HUES64 (cell line): ENCODE data around the gene ITSN1.
"Not testable (repeated sequence)": the region's sequence is repeated elsewhere in the genome, so short reads cannot be mapped to it uniquely, and the experiment has no call there.

ENCODE experiments used
- H3K27ac ChIP-seq: 2 replicates; pipeline ENCODE4 v1.7.0; 2013; ENCODE audit warnings: low read depth, low read length, inconsistent platforms
- H3K27me3 ChIP-seq: 2 replicates; pipeline ENCODE4 v1.6.1; 2013; ENCODE audit warnings: mild to moderate bottlenecking, low read length; ENCODE audit not compliant: insufficient read depth
- H3K36me3 ChIP-seq: 2 replicates; pipeline ENCODE4 v1.6.1; 2013; ENCODE audit warnings: mild to moderate bottlenecking, low read length; ENCODE audit not compliant: insufficient read depth
- H3K4me1 ChIP-seq: 2 replicates; pipeline ENCODE4 v1.6.1; 2013; ENCODE audit warnings: mild to moderate bottlenecking, low read length, moderate library complexity; ENCODE audit not compliant: insufficient read depth
- H3K4me3 ChIP-seq: 2 replicates; pipeline ENCODE4 v1.5.1; 2013; ENCODE audit warnings: mild to moderate bottlenecking, low read length, moderate library complexity
- H3K9ac ChIP-seq: 2 replicates; pipeline ENCODE4 v1.6.1; 2013; ENCODE audit warnings: mild to moderate bottlenecking, low read depth, low read length
- H3K9me3 ChIP-seq: 2 replicates; pipeline ENCODE4 v1.6.1; 2013; ENCODE audit warnings: low read depth, low read length; ENCODE audit not compliant: insufficient read depth
- WGBS: fragments of 150-250, 120-280 bp; methylation state at CpG from one replicate; pipeline ENCODE4 v1.1.7; 2013; ENCODE audit warnings: missing lambda C conversion rate; 5-methylcytosine and 5-hydroxymethylcytosine counted together

ITSN1 gene

DNA sequence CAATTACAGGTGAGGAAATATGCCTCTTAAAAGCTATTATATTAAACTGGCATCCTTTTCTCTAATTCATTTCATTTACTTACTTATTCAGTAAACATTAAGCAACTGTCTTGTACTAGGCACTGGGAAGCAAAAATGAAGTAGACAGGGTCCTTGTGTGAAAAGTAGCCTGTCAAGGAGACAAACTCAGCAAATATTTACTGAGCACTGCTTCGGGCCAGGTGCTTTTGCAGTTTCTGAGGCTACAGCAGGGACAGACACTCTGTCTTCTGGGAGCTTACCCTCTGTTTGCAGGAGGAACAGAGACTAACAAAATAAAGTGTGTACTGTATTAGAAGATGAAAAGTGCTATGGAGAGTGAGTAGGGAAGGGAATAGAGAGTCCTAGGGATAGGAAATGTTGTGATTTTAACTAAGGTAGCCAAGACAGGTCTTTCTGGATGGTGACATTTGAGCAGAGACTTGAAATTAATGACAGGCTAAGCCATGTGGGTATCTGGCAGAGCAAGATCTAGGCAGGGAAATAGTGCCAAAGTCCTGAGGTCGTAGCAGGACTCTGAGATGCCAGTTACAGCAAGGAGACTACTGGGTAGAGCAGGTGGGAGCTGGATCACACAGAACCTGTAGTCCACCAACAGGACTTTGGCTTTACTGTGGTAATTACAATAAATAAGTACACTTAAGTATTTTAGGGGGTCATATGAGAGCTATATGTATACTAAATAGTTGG, 133.0 kb downstream of the ITSN1 start:
- Histone ChIP-seq H3K36me3 (peaks cover 84% of the 10 kb centered on the region), H3K4me1 (no peaks in the 10 kb centered on the region), H3K4me3 (no peak overlapping the region), H3K9ac (no peak overlapping the region), H3K27me3 (no peaks in the 10 kb centered on the region), H3K27ac (no peak overlapping the region), H3K9me3 (0 out of 2 replicates have a peak, but pooled peaks cover 3% of the 10 kb centered on the region)
- 91% methylated on average over 2 of the region's 2 CpGs for WGBS

DNA sequence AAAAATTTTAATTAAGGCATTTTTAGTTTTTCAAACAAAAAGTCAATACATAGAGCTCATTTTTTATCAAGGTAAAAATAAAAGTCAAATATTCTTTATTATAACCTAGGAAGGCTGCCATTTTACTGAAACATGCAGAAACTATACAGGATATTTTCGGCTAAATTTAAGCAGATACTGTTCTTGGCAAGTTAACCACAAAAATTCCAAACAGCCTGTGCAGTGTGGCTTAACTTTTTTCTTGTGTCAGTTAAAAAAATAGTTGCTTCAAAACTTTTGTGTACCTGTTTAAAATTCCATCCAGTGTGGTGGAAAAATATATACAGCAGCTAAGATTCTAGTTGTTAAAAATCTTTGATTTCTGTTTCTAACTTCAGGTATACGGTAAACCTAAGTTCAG, 138.3 kb downstream of the ITSN1 start:
- Histone ChIP-seq H3K27ac (no peak overlapping the region), H3K36me3 (peaks cover 84% of the 10 kb centered on the region), H3K4me1 (no peaks in the 10 kb centered on the region), H3K9me3 (0 out of 2 replicates have a peak, but pooled peaks cover 3% of the 10 kb centered on the region), H3K4me3 (no peak overlapping the region), H3K9ac (no peak overlapping the region), H3K27me3 (no peaks in the 10 kb centered on the region)
- 98% methylated on average over 2 of the region's 2 CpGs for WGBS

GRCh38 chr21:33781121-33781520, 138.8 kb downstream of the ITSN1 start:
- Histone ChIP-seq H3K9ac (no peak overlapping the region), H3K4me1 (no peaks in the 10 kb centered on the region)
- 95% methylated on average over 2 of the region's 2 CpGs for WGBS

DNA sequence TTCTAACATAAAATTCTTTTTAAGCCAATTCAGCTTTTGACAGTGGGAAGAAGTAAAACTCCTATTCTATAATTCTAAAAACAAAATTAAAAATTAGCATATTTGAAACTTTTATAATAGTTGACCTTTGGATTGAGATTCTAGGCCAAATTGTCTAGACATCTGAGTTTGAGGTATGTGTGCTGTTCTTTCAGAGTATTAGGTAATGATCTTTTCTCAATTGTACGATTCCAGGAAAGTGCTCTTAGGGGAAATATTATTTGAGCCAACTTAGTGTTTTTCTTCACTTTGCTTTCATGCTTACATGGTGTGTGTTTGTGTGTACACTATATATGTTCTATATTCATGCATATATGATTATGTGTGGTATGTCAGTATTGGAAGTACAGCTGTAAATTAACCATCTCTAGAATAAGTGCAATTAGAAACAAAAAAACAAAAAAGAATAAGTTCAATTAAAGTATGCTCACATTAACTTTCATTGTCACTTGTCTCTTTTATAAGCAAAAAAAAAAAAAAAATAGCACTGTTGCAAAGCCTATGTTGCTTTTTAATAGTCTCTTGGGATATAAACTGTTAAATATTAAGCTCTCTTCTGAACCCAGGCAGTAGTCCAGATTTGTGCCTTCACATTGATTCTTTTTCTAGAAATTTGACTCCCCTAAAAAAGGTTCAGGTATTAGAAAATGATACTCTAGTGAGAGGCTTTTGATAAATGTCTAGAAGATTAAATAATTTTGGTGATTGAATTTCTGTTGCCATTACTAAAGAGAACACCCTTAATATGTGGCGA, 141.1 kb downstream of the ITSN1 start:
- H3K4me1 ChIP-seq = no peaks in the 10 kb centered on the region
- H3K9ac ChIP-seq = no peak overlapping the region
- WGBS = 95% methylated on average over 2 of the region's 2 CpGs
- H3K27ac ChIP-seq = no peak overlapping the region
- no peaks in the 10 kb centered on the region for H3K27me3 ChIP-seq
- H3K36me3 ChIP-seq = peaks cover 82% of the 10 kb centered on the region
- no peaks in the 10 kb centered on the region for H3K9me3 ChIP-seq
- H3K4me3 ChIP-seq = no peak overlapping the region

More at GRCh38 chr21:33781121-33781520, 138.8 kb downstream of the ITSN1 start:
- no peaks in the 10 kb centered on the region for H3K27me3 ChIP-seq
- 0 out of 2 replicates have a peak, but pooled peaks cover 3% of the 10 kb centered on the region for H3K9me3 ChIP-seq
- H3K27ac ChIP-seq = no peak overlapping the region
- H3K36me3 ChIP-seq = peaks cover 84% of the 10 kb centered on the region
- H3K4me3 ChIP-seq = no peak overlapping the region

- WGBS = 97% methylated on average over 2 of the region's 2 CpGs
Measured at GRCh38 chr21:33787431-33787830, 145.1 kb downstream of the ITSN1 start.

GRCh38 chr21:33788438-33788837, 146.1 kb downstream of the ITSN1 start:
- peaks cover 51% of the 10 kb centered on the region for H3K36me3 ChIP-seq
- not testable (repeated sequence) for H3K27ac ChIP-seq, H3K27me3 ChIP-seq, H3K9me3 ChIP-seq, H3K9ac ChIP-seq, H3K4me3 ChIP-seq, H3K4me1 ChIP-seq
- 94% methylated on average over 5 of the region's 5 CpGs for WGBS

More at GRCh38 chr21:33787431-33787830, 145.1 kb downstream of the ITSN1 start:
- Histone ChIP-seq H3K9ac (no peak overlapping the region), H3K36me3 (peaks cover 59% of the 10 kb centered on the region), H3K9me3 (no peaks in the 10 kb centered on the region), H3K27me3 (no peaks in the 10 kb centered on the region), H3K27ac (no peak overlapping the region), H3K4me1 (no peaks in the 10 kb centered on the region), H3K4me3 (no peak overlapping the region)

DNA sequence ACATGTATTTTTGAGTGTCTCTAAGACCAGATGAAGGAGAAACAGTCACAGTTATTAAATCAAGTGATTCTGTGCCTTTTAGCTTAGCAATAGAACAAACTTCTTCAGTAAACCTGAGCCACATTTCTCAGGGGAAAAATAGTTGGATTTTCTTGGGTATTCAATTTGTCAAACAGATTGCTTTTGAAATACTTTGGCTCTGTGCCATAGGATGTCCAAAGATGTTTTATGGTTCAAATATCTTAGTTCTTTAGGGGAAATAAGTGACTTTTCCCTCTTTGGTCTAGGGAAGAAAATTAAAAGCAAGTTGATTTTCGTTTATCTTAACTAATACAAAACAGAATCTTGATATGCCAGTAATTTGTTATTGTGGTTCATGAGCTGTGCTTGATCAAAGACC, 147.4 kb downstream of the ITSN1 start:
- Histone ChIP-seq H3K36me3 (peaks cover 38% of the 10 kb centered on the region), H3K4me1 (peaks cover 13% of the 10 kb centered on the region), H3K4me3 (no peak overlapping the region), H3K27ac (no peak overlapping the region), H3K9me3 (no peaks in the 10 kb centered on the region), H3K9ac (no peak overlapping the region), H3K27me3 (no peaks in the 10 kb centered on the region)
- no CpG with 5 or more reads among the region's 1 CpG for WGBS

- peaks cover 16% of the 10 kb centered on the region for H3K4me1 ChIP-seq
- H3K27ac ChIP-seq = no peak overlapping the region
- H3K9me3 ChIP-seq = no peaks in the 10 kb centered on the region
- no peak overlapping the region for H3K9ac ChIP-seq
- WGBS = 99% methylated on average over 3 of the region's 3 CpGs
- H3K4me3 ChIP-seq = no peak overlapping the region
- peaks cover 33% of the 10 kb centered on the region for H3K36me3 ChIP-seq
- H3K27me3 ChIP-seq = no peaks in the 10 kb centered on the region
Measured at GRCh38 chr21:33791073-33791472, 148.8 kb downstream of the ITSN1 start.

- WGBS = 13% methylated on average over 2 of the region's 2 CpGs
- no peaks in the 10 kb centered on the region for H3K27me3 ChIP-seq
- no peak overlapping the region for H3K4me3 ChIP-seq
- H3K27ac ChIP-seq = peak overlapping the region; percentile 37
- no peaks in the 10 kb centered on the region for H3K9me3 ChIP-seq
- H3K36me3 ChIP-seq = peaks cover 44% of the 10 kb centered on the region
- no peak overlapping the region for H3K9ac ChIP-seq
- peaks cover 16% of the 10 kb centered on the region for H3K4me1 ChIP-seq
Measured at GRCh38 chr21:33794596-33794995, 152.3 kb downstream of the ITSN1 start.

DNA sequence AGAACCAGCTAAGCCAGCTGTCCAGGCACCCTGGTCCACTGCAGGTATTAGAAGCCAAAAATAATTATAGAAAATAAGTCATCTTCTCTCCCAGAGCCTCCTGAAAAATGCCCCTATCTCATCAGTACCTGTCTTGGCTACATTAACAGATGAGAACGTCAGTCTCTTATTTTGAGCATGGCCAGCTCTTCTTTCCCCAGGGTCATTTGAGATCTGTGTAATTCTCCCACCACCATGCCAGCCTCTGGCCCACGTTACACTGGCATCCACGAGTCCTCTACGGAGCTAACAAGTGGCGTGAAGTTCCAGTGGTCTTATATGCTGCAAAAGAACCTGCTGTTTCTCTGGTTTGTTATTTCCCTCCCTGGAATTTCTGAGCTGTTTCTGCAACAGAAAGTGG, 155.3 kb downstream of the ITSN1 start:
- H3K9ac ChIP-seq = no peak overlapping the region
- H3K36me3 ChIP-seq = peaks cover 53% of the 10 kb centered on the region
- WGBS = 94% methylated on average over 5 of the region's 5 CpGs
- H3K27ac ChIP-seq = no peak overlapping the region
- no peaks in the 10 kb centered on the region for H3K9me3 ChIP-seq
- H3K4me1 ChIP-seq = peaks cover 29% of the 10 kb centered on the region
- H3K27me3 ChIP-seq = no peaks in the 10 kb centered on the region
- H3K4me3 ChIP-seq = no peak overlapping the region

DNA sequence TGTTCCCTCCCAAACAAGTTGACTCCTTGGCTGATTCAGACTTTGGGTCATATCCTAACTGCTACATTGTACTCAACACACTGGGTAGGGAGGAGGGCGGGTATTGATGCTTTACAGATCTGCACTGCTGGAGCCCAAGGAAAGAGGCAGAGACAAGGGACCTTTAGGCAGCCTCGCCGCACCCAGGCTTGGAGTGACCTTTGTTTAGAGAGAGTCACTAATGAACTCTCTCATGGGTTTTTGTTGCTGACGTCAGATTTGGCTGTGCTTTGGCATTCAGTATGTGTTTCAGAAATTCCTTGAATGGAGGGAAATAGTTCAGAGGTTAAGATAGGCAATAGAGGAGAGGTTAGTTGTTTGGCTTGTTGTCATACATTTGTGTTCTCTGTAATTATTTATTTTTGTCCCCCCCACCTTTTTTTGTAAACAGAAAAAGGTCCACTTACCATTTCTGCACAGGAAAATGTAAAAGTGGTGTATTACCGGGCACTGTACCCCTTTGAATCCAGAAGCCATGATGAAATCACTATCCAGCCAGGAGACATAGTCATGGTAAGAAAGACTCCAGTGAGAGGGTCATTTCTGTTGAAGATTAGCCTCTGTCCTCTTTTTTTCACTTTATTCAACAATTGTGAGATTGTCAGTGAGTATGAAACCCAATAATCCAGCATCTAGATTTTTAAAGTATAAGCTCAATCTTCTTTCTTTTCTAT, 157.2 kb downstream of the ITSN1 start:
- no peaks in the 10 kb centered on the region for H3K9me3 ChIP-seq
- no peak overlapping the region for H3K9ac ChIP-seq
- 88% methylated on average over 5 of the region's 5 CpGs for WGBS
- H3K4me1 ChIP-seq = peaks cover 18% of the 10 kb centered on the region
- H3K27ac ChIP-seq = no peak overlapping the region
- no peaks in the 10 kb centered on the region for H3K27me3 ChIP-seq
- H3K36me3 ChIP-seq = peaks cover 73% of the 10 kb centered on the region
- H3K4me3 ChIP-seq = no peak overlapping the region
